HG02884 (cell line): Measurements from ENCODE around the gene CEBPG.

Source experiments
- ATAC-seq: cut with Tn5 transposase; IDR thresholded peaks from one replicate; pipeline ENCODE4 v1.9.1; 2021; ENCODE audit warnings: mild to moderate bottlenecking, moderate library complexity; ENCODE audit not compliant: unreplicated experiment

Gene CEBPG

DNA sequence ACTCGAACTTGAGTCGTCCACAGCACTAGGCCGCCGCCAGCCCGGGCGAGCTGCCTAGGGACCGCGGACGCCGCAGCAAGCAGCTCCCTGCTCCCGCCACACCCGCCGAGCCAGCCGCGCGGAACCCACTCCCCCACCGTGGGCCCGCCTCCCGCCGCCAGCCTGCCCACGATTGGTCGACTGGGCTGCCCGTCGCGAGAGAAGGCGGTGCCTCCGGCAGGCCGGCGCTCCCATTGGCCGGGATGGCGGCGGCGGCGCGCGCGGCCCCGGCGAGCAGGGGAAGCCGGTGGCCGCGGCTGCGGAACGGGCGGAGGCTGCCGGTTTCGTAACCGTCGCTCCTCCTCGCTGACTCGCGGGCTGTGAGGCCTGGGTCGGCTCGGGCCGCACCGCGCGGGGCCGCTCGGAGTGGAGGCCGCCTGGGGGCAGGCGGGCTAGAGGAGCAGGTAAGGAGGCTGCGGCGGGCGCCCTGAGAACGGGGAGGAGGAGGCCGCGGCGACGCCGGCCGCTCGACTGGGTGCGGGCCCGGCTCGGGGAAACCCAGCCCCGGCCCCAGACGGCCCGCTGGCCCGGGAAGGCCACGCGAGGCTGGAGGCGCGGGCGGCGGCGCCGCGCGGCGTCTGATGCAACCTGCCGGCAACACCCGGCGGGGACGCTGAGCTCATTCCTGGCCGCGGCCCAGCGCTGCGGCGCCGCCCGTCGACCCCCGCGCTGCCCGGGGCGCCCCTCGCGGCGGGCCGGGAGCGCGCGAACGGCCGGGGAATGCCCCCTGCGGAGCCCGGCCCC lies at the start of gene CEBPG:
TSS of gene CEBPG (plus strand) at position 257 of the 783 bp plus-strand sequence. CDS start 5,531 bp downstream, outside the sequence.
- ATAC-seq, result peak; percentile 85

GRCh38 chr19:33324628-33325027 lies 48.9 kb upstream of the CEBPG start:
- ATAC-seq, result no peak

DNA sequence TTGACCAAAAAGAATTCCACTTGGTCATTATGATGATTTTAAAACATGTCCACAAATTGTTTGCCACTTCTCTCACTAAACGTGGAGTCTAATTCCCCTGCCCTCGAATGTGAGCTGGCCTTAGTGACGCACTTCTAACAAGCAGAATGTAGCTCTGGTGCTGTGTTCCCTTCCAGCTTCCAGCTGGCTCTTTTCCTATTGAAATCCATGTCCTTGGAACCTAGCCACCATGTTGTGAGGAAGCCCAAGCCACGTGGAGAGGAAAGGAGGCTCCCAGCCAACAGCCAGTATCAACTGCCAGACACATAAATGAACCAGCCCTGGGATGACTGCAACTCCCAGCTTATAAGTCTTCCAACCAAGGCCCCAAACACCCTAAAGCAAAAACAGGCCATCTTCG lies 47.6 kb upstream of the CEBPG start:
- ATAC-seq, result no peak

DNA sequence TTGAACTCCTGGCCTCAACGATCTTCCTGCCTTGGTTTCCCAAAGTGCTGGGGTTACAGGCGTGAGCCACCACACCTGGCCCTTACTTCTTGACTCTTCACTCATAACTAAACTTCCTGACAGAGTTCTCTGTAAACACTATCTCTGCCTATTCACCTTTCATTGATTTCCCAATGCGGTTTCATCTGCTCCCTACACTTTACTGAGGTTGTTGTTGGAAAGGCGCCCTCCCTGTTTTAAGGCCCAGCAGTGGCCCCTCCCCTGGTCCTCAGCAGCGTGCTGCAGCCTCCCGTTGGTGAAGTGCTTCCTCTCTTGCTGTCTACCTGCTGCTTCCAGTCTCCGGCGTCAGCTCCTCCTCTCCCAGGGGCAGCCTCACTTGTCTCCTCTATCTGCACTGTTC lies 44.4 kb upstream of the CEBPG start:
- ATAC-seq, result no peak

DNA sequence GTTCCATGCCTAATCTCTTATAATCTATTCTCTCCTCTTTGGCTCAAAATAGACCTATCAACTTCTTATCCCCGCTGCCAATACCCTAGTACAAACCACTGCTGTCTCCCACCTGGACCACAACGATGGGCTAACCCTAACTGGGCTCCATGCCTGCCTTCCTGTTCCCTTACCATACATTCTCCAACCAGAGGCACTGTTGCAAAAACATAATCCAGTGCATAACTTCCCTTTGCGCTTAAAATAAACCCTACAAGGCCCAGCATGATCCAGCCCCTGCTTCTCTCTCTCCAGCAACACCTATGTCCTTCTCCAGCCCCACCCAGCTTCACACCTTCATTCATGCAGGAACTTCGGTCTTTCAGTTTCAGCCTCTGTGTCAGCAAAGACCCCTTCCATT lies 43.8 kb upstream of the CEBPG start:
- no peak for ATAC-seq

- ATAC-seq, result no peak
These were observed 41.3 kb upstream of the CEBPG start for GRCh38 chr19:33332248-33332647.

DNA sequence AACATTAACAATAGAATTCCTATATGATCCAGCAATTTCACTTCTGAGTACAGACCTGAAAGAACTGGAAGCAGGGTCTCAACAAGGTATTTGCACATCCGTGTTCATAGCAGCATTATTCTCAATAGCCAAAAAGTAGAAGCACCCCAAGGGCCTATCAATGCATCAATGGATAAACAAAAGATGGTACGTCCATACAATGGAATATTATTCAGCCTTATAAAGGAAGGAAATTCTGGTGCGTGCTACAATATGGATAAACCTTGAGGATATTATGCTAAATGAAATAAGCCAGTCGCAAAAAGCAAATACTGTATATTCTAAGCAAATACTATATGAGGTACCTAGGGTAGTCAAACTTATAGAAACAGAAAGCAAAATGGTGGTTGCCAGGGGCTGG lies 40.4 kb upstream of the CEBPG start:
- ATAC-seq, result no peak

DNA sequence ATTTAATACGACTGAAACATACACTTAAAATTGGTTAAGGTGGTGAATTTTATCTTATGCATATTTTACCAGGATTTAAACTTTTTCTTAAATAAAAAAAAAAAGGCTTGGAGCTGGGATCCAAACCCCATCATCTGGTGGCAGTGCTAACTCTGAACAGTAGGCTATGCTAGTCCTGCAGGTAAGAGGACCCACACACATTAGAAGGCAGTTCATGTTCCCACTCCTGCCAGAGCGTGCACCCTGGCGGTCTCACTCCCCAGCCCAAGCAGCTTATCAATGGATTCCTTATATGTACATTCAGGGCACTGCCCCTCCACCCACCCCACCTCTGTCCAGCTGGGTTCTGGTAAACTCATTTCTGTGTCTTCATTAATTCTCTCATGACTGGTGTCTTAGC lies 39.9 kb upstream of the CEBPG start:
- no peak for ATAC-seq

DNA sequence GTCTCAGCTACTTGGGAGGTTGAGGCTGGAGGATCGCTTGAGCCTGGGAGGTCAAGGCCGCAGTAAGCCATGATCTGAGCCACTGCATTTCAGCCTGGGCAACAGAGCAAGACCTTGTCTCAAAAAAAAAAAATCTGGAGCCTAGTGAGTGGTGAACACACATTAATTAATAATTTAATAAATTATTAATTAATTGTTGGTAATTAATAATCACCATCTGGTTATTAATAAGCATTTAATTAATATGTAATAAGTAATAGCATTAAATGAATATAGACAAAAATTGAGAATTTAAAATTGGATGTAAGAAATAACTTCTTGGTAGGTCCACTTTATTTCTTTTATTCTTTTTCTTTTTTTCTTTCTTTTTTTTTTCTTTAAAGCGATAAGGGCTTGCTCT lies 39.2 kb upstream of the CEBPG start:
- no peak for ATAC-seq

DNA sequence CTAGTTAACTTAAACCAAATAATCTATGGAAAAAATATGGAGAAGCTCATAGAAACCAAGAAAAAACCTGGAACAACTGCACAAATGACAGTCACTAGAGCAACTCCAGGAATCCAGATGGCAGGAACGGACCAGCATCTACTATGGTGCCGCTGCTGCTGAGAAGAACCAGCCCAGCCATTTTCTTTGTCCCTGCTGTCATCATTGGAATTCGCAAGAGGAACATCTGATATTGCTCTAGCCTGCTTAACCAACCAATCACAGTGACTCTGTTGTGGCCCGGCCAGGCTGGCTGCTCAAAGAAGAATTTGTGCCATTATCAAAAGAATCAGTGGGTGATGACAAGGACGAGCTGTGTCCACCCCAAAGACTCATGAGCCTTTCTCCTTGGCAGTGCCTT lies 38.1 kb upstream of the CEBPG start:
- ATAC-seq, result no peak

DNA sequence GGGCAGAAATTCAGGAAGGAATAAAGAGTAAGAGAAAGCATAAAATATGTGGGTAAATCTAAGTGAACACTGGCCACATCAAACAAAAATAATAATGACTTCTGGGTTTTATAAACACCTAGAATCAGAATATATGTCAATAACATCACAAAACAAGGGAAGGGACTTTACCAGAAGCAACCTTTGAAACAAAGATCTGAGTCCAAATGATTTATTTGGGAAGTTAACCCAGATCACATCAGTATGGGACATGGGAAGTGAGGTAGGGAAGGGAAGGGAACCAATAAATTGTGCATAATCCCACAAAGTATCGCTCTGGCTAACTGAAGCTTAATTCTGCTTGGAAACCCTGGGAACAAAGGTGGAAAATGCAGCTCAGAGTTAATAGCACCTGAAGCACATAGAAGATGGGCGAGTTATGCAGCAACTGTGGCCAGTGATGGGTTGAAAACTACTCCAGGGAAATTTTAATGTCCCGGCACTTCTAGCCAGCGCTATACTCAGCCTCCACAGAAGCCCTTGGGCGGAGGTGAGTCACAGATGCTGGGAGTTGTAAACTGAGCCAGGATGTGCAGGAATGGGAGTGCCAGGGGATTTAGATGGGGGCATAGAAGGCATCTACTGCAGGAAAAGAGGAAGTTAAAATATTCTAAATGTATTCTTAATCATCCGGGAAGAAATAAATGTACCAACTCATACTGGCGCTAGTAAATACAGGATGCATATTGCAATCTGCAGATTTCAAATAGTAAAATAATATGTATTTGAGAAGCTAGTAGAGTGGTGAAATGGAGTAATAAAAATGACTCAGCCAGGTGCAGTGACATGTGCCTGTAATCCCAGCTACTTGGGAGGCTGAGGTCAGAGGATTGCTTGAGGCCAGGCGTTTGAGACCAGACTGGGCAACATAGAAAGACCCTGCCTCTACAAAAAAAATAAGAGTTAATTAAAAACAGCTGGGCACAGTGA lies 34.2 kb upstream of the CEBPG start:
- no peak for ATAC-seq

DNA sequence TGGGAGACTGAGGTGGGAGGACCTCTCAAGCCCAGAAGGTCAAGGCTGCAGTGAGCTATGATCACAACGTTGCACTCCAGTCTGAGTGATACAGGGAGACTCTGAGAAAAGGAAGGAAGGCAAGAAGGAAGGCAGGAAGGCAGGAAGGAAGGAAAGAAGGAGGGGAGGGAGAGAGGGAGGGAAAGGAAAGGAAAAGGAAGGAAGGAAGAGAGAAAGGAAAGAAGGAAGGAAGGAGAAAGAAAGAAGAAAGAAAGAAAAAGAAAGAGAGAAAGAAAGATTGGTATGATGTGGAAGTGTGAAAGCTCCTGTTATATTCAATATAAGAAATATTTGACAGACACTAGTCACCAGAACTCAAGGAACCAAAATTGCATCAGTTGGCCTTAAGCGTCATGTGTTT lies 32.5 kb upstream of the CEBPG start:
- ATAC-seq, result no peak

- ATAC-seq, result no peak
These were observed 30.2 kb upstream of the CEBPG start for GRCh38 chr19:33343301-33343700.

DNA sequence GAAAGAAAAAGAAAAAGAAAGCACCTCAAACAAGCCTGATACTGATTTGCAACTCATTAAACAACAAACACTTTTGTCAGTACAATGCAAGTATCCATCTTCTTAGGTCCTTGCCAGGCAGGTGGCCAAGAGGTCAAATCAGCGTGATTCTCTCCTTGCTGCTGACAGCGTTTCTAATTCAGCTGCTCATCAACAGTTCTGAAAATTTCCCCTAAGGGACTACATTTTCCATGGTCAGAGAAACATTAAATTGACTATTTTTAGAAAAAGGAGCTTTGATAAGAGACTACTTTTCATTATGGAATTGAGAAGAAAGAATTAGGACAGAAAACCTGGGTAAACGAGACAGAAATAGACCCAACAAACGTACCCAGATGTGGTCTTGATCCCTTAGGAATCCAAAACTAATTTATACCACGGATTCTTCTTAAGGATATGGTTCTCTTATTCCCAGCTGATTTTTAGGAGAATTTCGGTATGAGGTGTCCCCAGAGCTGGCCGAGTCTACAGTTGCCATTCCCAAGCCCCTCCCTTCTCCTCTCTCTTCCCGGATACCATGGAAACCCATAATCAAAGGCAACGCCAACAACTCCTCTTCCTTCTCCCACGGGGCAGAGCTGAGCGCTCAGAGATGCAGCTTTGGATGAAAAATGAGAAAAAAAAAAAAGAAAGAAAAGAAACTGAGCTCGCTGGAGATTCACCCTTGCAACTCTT lies 29.5 kb upstream of the CEBPG start:
- ATAC-seq, result no peak

DNA sequence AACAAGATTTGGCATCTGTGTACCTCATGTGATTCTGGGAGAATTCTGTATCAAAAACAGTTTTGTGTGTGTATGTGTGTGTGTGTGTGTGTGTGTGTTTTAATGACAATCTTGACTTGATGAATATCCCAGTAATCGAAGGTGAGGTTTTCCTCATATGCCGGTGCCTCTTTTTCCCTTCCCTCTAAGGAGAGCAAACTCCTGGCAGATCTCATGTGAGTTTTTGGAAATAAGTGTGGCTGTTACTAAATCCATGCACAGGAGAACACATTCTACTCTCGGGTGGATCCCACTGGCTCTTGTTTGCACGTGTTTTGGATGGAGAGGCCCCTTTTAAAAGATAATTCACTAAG lies 29.0 kb upstream of the CEBPG start:
- no peak for ATAC-seq

DNA sequence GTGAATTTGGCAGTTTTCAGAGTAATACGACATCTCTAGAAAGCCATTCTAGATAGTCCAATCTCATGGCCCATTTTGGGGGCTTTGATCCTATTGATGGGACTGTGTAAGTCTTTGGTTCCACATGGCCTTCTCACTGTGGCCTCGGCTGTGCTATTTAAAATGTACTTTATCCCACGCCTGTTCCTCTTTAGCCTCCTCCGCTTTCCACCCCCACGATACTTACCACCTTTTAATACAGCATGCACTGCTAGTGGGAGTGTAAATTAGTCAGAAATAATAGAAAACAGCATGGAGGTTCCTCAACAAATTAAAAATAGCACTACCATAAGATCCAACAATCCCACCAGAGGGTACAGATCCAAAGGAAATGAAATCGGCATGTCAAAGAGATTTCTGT lies 28.3 kb upstream of the CEBPG start:
- no peak for ATAC-seq

GRCh38 chr19:33346665-33347064 lies 26.8 kb upstream of the CEBPG start:
- ATAC-seq, result no peak

GRCh38 chr19:33347300-33347699 lies 26.2 kb upstream of the CEBPG start:
- ATAC-seq, result no peak

GRCh38 chr19:33348301-33349010 lies 25.1 kb upstream of the CEBPG start:
- no peak for ATAC-seq

DNA sequence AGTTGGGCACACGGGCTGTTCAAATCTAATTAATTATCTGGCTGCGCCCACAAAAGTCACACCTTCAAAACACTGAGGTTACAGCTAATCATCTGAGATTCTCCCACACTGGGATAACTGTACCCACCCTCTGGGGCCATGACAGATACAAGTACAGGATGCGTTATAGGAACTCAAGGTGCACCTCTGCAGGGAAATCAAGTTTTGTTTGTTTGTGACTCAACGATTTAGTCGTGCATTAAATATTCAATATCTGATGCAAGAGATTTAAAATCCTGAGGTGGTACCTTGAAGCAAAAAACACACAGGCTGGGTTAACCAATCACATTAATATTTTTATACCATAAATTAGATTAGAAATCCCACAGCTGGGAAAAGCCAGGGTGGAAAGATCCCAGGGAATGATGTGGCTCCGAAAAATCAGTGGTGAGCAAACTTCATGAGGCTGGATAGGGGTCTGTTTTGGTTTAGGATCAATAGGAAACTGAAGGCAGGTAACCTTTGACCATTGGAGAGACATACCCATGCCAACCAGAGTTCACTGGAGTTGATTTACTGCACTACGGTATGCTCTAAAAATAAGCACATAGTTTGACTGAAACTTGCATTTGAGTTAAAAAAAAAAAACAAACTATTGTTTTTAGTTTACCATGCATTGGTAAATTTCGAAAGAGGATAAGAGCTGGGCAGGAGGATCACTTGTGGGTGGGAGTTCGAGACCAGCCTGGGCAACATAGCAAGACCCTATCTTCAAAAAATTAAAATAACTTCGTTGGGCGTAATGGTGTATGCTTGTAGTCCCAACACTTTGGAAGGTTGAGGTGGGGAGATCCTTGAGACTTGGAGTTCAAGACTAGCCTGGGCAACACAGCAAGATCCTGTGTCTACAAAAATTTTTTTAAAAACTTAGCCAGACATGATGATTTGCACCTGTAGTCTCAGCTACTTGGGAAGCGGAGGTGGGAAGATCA lies 23.9 kb upstream of the CEBPG start:
- no peak for ATAC-seq
